Ramos (cell line): Measurements from ENCODE around the gene ENDOV.

Experiments used
- in situ Hi-C: fragments of 300-500 bp; cut with MboI; formaldehyde crosslinking; loops from one replicate; pipeline ENCODE4 v1.14.3; 2022; ENCODE audit warnings: low sequenced_read_pairs; ENCODE audit not compliant: unreplicated experiment

Gene ENDOV

GRCh38 chr17:80459234-80459633 lies 44.3 kb downstream of the ENDOV start:
- in situ Hi-C loops, result no loop called here

- in situ Hi-C loops, result no loop called here
These were observed 45.5 kb downstream of the ENDOV start for GRCh38 chr17:80460429-80460834.

GRCh38 chr17:80461528-80462160 lies 46.7 kb downstream of the ENDOV start:
- in situ Hi-C loops, result no loop called here

- in situ Hi-C loops, result no loop called here
These were observed 48.9 kb downstream of the ENDOV start for GRCh38 chr17:80463784-80464400.

GRCh38 chr17:80464486-80464885 lies 49.5 kb downstream of the ENDOV start:
- in situ Hi-C loops, result no loop called here

GRCh38 chr17:80465327-80465974 lies 50.5 kb downstream of the ENDOV start:
- in situ Hi-C loops, result no loop called here

- in situ Hi-C loops, result no loop called here
These were observed 51.3 kb downstream of the ENDOV start for GRCh38 chr17:80466188-80466705.

- in situ Hi-C loops, result no loop called here
These were observed 53.3 kb downstream of the ENDOV start for GRCh38 chr17:80468242-80468641.

GRCh38 chr17:80468781-80469493 lies 54.0 kb downstream of the ENDOV start:
- in situ Hi-C loops, result no loop called here

- in situ Hi-C loops, result no loop called here
These were observed 54.7 kb downstream of the ENDOV start for GRCh38 chr17:80469667-80470066.

GRCh38 chr17:80470603-80471002 lies 55.6 kb downstream of the ENDOV start:
- in situ Hi-C loops, result no loop called here

- in situ Hi-C loops, result no loop called here
These were observed 57.0 kb downstream of the ENDOV start for GRCh38 chr17:80471922-80472321.

GRCh38 chr17:80472996-80473395 lies 58.0 kb downstream of the ENDOV start:
- in situ Hi-C loops, result no loop called here

- in situ Hi-C loops, result no loop called here
These were observed 58.7 kb downstream of the ENDOV start for GRCh38 chr17:80473701-80474100.

- in situ Hi-C loops, result no loop called here
These were observed 59.4 kb downstream of the ENDOV start for GRCh38 chr17:80474231-80474960.

GRCh38 chr17:80474961-80475909 lies 60.3 kb downstream of the ENDOV start:
- in situ Hi-C loops, result no loop called here

GRCh38 chr17:80475910-80476876 lies 61.2 kb downstream of the ENDOV start, which contains the start of gene NPTX1:
TSS of gene NPTX1 (minus strand) at chr17:80476607. CDS start at chr17:80476446, 161 bp downstream.
- in situ Hi-C loops, result no loop called here
